ENCODE data around the gene LGALS7B. TPM values are rescaled to one million over a fixed set of nuclear protein-coding genes. Genes with fewer than 3 reads are reported as not detected.

LGALS7B gene
- total RNA-seq, 2 experiments from 2014 or later: not detected

- DNase-seq (no peak), ATAC-seq (ENCODE audit: low read depth) (no peak)
- Mint-ChIP-seq H3K9me3 (no peaks in the 10 kb centered on the region), H3K4me3 (peak overlapping the region; percentile 79), H3K4me1 (peaks cover 41% of the 10 kb centered on the region), H3K36me3 (peaks cover 54% of the 10 kb centered on the region), H3K27ac (peak overlapping the region; percentile 96), H3K27me3 (no peaks in the 10 kb centered on the region)
- POLR2A ChIA-PET: interaction anchor here (1.1 to 1.9 kb wide), 4 partner anchors 9 to 37 kb away, joined by 3 to 10 read pairs (median 6); partner anchors contain the start of genes ECH1 and RINL
Observed at GRCh38 chr19:38840583-38840968, 51.6 kb downstream of the LGALS7B start.

Other genes starting within 250 kb of the LGALS7B start
- gene MAP4K1, start 171.2 kb upstream of the LGALS7B start, total RNA-seq: 100 to 1,000 TPM; 299 to 313 TPM
- gene EIF3K, start 170.0 kb upstream of the LGALS7B start, total RNA-seq: 100 to 1,000 TPM; 307 to 308 TPM
- 100 to 1,000 TPM; 236 to 252 TPM for gene ACTN4, start 141.6 kb upstream of the LGALS7B start, total RNA-seq
- gene CAPN12, start 44.7 kb upstream of the LGALS7B start, total RNA-seq: 10 to 100 TPM; 22.7 to 26.4 TPM
- not detected for gene LGALS7, start 15.7 kb upstream of the LGALS7B start, total RNA-seq
- gene LGALS4, start 23.7 kb downstream of the LGALS7B start, total RNA-seq: 1 to 10 TPM; 3.8 to 4.0 TPM
- gene ECH1, start 42.6 kb downstream of the LGALS7B start, total RNA-seq: 100 to 1,000 TPM; 184 TPM
- gene HNRNPL, start 60.8 kb downstream of the LGALS7B start, total RNA-seq: 100 to 1,000 TPM; 441 to 455 TPM
- gene RINL, start 89.1 kb downstream of the LGALS7B start, total RNA-seq: 10 to 100 TPM; 71.3 to 74.2 TPM
- gene SIRT2, start 110.4 kb downstream of the LGALS7B start, total RNA-seq: 10 to 100 TPM; 46.6 to 49.1 TPM
- gene NFKBIB, start 110.8 kb downstream of the LGALS7B start, total RNA-seq: 10 to 100 TPM; 30.0 to 31.1 TPM
- gene CCER2, start 123.0 kb downstream of the LGALS7B start, total RNA-seq: 1 to 10 TPM in 1 of 2 experiments, under 1 TPM in 1; 0.88 to 1.3 TPM
- 10 to 100 TPM; 35.6 to 40.7 TPM for gene SARS2, start 141.6 kb downstream of the LGALS7B start, total RNA-seq
- 10 to 100 TPM; 36.7 to 47.5 TPM for gene MRPS12, start 141.7 kb downstream of the LGALS7B start, total RNA-seq
- gene FBXO17, start 186.5 kb downstream of the LGALS7B start, total RNA-seq: not detected
- not detected for gene FBXO27, start 243.3 kb downstream of the LGALS7B start, total RNA-seq

Measured in activated naive CD8-positive, alpha-beta T cell treated with anti-CD3 and anti-CD28 coated beads, Interleukin-2, amount 10 ng/mL, durations not matched to agents 7 days and 5 days (primary cell).